ENCODE measurements around the gene MYO7B.

Gene MYO7B

DNA sequence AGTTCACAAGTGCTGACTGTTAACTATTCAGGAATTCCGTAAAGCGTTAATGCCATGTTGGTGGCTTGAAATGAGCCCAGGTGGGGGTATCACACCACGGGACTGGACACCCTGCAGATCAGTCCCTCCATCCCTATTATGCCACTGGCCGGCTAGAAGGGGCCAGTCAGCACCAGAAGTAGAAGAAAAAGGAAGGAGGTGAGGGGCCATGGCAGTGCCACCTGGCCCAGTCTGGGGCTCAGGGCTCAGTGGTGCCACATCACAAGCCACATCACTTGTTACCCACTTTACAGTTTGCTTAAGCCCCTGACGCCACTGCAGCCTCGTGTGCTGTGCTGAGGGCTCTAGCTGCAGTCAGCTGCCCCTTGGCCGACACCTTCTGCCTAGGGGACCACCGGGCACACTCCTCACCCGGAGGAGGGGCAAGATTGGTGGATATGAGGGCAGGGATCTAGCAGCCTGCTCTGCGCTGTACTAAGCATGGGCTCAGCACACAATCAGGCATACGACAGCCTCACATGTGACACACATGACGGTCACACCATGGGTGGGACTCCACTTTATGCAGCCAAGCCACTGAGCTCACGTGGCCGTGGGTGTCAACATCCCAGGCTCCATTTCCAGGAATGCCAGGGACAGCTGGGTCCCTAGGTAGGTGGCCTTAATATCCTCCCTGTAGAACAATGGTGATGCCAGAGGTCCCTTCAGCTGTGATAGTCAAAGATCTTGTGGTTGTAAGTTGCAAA lies 136.2 kb downstream of the MYO7B start:
- Histone ChIP-seq H3K4me1 (ENCODE audit: control insufficient read depth in 1 of 2, insufficient read depth in 2 of 2, low read length in 2 of 2) (peaks cover 0 to 27% of the 10 kb centered on the region in 2 donors), H3K27me3 (ENCODE audit: low read depth, low read length) (peaks cover 9% of the 10 kb centered on the region), H3K4me3 (ENCODE audit: low read depth in 1 of 2, low read length in 2 of 2) (peak overlapping the region in 1 of 2 donors; percentile 95), H3K27ac (ENCODE audit: low read length) (peak overlapping the region; percentile 21), H3K9me3 (ENCODE audit: control insufficient read depth in 1 of 2, low read length in 2 of 2) (no peaks in the 10 kb centered on the region), H3K36me3 (ENCODE audit: control insufficient read depth in 1 of 2, insufficient read depth in 2 of 2, low read length in 2 of 2) (no peaks in the 10 kb centered on the region)

DNA sequence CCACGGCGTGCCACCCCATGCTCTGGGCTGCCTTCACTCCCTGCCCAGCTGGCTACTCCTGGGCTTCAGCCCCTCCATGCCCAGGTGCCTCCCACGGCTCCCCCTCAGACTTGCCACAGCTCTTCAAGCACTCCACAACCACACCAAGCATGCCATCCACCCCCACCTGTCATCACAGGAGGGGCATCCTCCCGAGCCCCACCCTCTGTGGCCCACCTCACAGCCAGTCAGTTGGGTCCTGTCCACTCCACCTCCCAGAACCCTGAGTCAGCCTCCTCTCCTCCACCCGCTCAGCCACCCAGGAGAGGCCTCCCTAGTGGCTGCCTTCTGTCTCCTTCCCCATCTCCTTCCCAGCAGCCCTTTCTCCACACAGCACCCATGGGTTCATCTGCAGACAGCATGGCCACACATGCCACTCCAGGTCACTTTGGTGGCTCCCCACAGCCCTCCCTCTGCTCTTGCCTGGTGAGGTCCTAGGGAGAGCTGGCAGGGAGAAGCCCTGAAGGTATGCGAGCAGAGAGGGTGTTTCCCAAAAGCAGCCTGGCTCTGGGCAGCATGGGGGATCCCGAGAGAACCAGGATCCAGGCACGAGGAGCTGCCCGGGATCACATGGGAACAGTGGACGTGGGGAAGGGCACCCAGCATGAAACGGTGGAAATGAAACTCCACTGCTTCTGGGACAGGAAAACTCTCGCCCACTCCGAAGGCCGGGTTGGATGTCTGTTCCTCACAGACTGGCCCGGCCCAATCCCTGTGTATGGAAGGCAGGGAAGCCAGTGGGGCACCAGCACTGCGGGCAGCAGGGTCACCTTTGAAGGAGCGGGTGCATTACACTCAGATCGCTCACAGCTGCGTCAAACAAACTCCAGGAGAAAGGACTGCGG lies 137.1 kb downstream of the MYO7B start:
- H3K4me1 ChIP-seq (ENCODE audit: control insufficient read depth in 1 of 2, insufficient read depth in 2 of 2, low read length in 2 of 2): peaks cover 0 to 33% of the 10 kb centered on the region in 2 donors
- H3K4me3 ChIP-seq (ENCODE audit: low read depth in 1 of 2, low read length in 2 of 2): peak overlapping the region; percentile 70 to 95
- H3K27ac ChIP-seq (ENCODE audit: low read length): peak overlapping the region; percentile 65
- no peaks in the 10 kb centered on the region for H3K9me3 ChIP-seq (ENCODE audit: control insufficient read depth in 1 of 2, low read length in 2 of 2)
- no peaks in the 10 kb centered on the region for H3K36me3 ChIP-seq (ENCODE audit: control insufficient read depth in 1 of 2, insufficient read depth in 2 of 2, low read length in 2 of 2)
- peaks cover 9% of the 10 kb centered on the region for H3K27me3 ChIP-seq (ENCODE audit: low read depth, low read length)

DNA sequence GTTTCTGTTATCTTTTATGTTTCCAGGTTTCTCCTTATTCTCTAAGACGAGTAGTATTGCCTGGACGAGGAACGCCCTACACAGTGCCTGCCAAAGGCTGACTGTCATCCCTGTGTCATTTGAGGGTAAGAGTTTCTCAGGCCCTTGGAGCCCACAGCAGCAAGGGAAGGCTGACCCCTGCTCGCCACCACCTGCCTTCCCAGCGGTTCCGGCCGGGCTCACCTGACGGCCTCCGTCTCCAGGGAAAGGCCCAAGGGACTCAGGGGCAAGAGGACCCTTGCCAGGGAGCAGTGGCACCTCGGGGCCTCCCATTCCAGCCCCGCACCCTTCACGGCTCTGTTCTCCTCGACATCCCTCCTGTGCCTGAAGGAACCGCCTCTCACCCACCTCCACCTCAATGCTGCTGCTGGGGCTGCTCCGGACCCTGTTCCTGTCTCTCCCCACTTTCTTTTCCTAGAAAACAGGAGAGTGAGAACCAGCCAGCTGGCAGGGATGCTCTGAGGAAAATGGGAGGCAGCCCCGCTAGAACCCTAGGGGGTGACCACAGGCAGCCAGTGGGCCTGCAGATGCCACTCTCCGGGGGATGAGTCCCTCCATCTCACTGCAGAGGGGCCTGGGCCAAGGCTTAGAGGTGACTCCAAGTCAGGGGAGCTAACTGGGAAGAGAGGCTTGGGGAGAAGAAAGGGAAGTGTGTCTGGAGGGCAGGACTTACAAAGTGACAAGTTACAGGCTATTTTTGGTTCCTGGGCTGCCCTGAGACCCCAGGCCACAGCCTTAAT lies 138.0 kb downstream of the MYO7B start:
- peaks cover 9% of the 10 kb centered on the region for H3K27me3 ChIP-seq (ENCODE audit: low read depth, low read length)
- H3K36me3 ChIP-seq (ENCODE audit: control insufficient read depth in 1 of 2, insufficient read depth in 2 of 2, low read length in 2 of 2): no peaks in the 10 kb centered on the region
- no peaks in the 10 kb centered on the region for H3K9me3 ChIP-seq (ENCODE audit: control insufficient read depth in 1 of 2, low read length in 2 of 2)
- H3K4me1 ChIP-seq (ENCODE audit: control insufficient read depth in 1 of 2, insufficient read depth in 2 of 2, low read length in 2 of 2): peaks cover 0 to 33% of the 10 kb centered on the region in 2 donors
- peak overlapping the region; percentile 70 to 95 for H3K4me3 ChIP-seq (ENCODE audit: low read depth in 1 of 2, low read length in 2 of 2)
- peak overlapping the region; percentile 75 for H3K27ac ChIP-seq (ENCODE audit: low read length)

DNA sequence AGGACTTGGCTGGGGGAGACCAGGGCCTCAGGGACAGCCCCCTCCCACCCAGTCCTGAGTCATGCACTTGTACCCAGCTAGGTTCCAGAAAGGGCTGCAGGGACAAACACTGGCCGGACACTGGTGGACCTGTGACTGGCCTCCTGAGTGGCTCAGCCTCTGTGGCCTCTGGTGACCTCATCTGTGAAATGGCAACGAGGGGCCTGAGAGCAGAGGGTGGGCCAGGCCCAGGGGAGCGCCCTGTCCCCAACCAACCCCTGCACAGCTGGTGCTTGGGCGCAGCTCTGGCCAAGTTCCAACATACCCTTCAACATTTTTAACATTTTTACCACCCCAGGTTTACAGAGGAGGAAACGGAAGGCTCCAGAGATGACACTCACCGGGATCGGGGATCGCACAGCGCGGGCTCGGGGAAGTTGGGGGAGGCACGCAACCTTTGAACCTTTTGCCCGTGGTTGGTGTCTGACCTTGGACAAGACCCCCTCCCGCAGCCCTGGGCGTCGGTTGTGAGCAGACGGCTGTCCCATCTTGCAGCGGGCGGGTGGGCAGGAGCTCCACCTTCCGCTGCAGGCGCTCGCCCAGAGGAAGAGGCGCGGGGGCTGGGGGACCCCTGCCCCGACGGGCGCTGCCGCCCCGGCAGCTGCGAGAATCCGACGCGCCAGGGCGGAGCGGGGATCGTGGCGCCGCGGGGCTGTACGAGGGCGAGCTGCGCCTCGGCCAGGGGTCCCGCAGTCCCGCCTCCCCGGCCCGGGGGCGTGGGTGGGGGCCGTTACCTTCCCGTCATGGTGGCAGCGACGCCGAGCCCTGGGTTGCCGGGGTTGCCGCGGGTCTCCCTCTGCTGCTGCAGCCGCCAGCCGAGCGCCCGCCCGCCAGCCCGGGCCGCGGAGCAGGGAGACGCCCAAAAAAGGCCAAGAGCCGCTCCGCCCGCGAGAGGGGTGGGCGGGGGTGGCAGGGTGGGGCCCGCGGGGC lies 139.0 kb downstream of the MYO7B start:
- no peaks in the 10 kb centered on the region for H3K36me3 ChIP-seq (ENCODE audit: control insufficient read depth in 1 of 2, insufficient read depth in 2 of 2, low read length in 2 of 2)
- no peaks in the 10 kb centered on the region for H3K9me3 ChIP-seq (ENCODE audit: control insufficient read depth in 1 of 2, low read length in 2 of 2)
- H3K27me3 ChIP-seq (ENCODE audit: low read depth, low read length): peaks cover 9% of the 10 kb centered on the region
- peaks cover 0 to 33% of the 10 kb centered on the region in 2 donors for H3K4me1 ChIP-seq (ENCODE audit: control insufficient read depth in 1 of 2, insufficient read depth in 2 of 2, low read length in 2 of 2)
- H3K27ac ChIP-seq (ENCODE audit: low read length): peak overlapping the region; percentile 75
- peak overlapping the region; percentile 70 to 95 for H3K4me3 ChIP-seq (ENCODE audit: low read depth in 1 of 2, low read length in 2 of 2)

DNA sequence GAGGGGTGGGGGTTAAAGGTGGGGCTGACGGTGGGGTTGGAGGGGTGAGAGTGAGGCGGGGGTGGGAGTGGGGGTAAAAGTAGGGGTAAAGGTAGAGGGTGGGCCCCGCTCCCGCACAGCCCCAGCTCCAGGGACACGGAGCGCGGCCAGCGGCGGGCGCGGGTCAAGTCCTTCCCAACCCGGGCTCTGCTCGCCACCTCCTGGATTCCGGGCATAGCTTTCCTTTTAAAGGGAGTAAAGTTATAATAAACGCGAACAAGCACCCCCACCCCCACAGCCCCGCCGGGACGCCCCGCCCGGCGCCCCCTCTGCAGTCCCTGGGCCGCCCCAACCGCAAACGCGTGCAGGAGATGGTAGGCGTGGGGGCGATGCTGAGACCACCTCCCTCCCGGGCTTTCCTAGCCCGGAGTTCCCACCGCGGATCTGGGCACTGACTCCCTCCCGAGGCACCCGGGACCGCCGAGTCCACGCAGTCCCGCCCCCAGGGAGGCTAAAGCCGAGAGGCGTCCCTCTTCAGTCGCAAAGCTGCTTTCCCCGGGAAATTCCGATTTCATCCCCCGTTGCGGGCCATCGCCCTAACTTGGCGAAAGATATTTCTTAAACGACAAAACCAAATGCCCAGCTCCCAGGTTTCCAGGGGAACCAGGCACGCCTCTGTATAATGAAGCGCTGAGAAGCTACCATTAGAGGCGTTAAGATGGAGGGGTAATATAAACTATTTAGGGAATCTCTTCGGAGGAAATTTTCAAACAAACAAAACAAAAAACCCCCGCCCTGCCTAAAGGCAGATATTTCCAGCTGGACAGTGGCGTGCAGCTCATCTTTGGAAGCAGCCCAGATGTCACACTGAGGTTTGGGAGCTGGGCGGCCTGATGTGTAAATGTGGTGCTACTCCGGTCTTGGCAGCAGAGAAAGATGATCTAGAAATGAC lies 140.1 kb downstream of the MYO7B start, which contains the start of gene LIMS2:
Gene LIMS2, minus strand, starts transcription at position 200 of the 931 bp plus-strand sequence. CDS start 506 bp downstream, outside the sequence.
- H3K27ac ChIP-seq (ENCODE audit: low read length): peak within 1 kb of the TSS; percentile 75
- no peaks in the 10 kb centered on the region for H3K9me3 ChIP-seq (ENCODE audit: control insufficient read depth in 1 of 2, low read length in 2 of 2)
- no peaks in the 10 kb centered on the region for H3K36me3 ChIP-seq (ENCODE audit: control insufficient read depth in 1 of 2, insufficient read depth in 2 of 2, low read length in 2 of 2)
- H3K4me1 ChIP-seq (ENCODE audit: control insufficient read depth in 1 of 2, insufficient read depth in 2 of 2, low read length in 2 of 2): peaks cover 0 to 33% of the 10 kb centered on the region in 2 donors
- peaks cover 9% of the 10 kb centered on the region for H3K27me3 ChIP-seq (ENCODE audit: low read depth, low read length)
- H3K4me3 ChIP-seq (ENCODE audit: low read depth in 1 of 2, low read length in 2 of 2): peak within 1 kb of the TSS; percentile 70 to 95

DNA sequence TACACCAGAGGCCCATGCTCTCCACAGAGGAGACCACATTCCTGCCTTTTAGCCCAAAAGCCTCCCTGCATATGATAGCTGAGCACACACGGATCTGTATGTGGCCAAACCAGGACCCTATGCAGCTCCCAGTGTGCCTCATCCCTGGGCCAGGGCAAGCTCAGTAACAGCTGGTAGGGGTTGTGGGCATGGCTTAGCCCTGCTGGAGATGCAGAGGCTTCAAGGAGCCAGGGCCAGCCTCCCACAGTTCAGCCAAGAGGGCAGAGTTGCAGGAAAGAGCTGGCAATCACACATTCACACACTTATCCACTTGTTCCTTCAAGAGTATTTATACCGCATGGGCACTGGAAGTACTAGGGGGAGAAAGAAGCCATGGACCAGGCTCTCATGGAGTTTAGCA lies 141.4 kb downstream of the MYO7B start:
- peaks cover 9% of the 10 kb centered on the region for H3K27me3 ChIP-seq (ENCODE audit: low read depth, low read length)
- H3K4me3 ChIP-seq (ENCODE audit: low read depth in 1 of 2, low read length in 2 of 2): no peak overlapping the region
- peaks cover 0 to 37% of the 10 kb centered on the region in 2 donors for H3K4me1 ChIP-seq (ENCODE audit: control insufficient read depth in 1 of 2, insufficient read depth in 2 of 2, low read length in 2 of 2)
- no peaks in the 10 kb centered on the region for H3K9me3 ChIP-seq (ENCODE audit: control insufficient read depth in 1 of 2, low read length in 2 of 2)
- H3K27ac ChIP-seq (ENCODE audit: low read length): no peak overlapping the region
- H3K36me3 ChIP-seq (ENCODE audit: control insufficient read depth in 1 of 2, insufficient read depth in 2 of 2, low read length in 2 of 2): no peaks in the 10 kb centered on the region

DNA sequence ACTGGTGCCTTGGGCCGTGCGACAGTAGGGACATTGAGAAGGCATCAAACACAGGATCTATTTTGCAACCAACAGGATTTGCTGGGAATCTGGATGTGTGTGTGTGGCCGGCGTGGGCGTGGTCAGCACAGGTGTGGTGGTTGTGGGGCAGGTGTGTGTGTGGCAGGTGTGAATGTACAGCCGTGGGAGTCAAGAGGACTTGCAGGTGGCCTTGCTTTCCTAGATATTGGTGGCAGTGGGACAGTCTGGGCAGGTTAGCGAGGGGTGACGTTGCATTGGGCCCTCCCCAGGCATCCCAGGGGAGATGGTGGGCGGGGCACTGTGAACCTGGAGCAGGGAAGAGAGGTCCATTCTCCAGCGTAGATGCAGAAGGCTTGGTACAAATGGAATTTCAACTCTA lies 143.0 kb downstream of the MYO7B start:
- H3K9me3 ChIP-seq (ENCODE audit: control insufficient read depth in 1 of 2, low read length in 2 of 2): no peaks in the 10 kb centered on the region
- no peak overlapping the region for H3K27ac ChIP-seq (ENCODE audit: low read length)
- peaks cover 0 to 39% of the 10 kb centered on the region in 2 donors for H3K4me1 ChIP-seq (ENCODE audit: control insufficient read depth in 1 of 2, insufficient read depth in 2 of 2, low read length in 2 of 2)
- peaks cover 9% of the 10 kb centered on the region for H3K27me3 ChIP-seq (ENCODE audit: low read depth, low read length)
- H3K36me3 ChIP-seq (ENCODE audit: control insufficient read depth in 1 of 2, insufficient read depth in 2 of 2, low read length in 2 of 2): no peaks in the 10 kb centered on the region
- H3K4me3 ChIP-seq (ENCODE audit: low read depth in 1 of 2, low read length in 2 of 2): no peak overlapping the region

DNA sequence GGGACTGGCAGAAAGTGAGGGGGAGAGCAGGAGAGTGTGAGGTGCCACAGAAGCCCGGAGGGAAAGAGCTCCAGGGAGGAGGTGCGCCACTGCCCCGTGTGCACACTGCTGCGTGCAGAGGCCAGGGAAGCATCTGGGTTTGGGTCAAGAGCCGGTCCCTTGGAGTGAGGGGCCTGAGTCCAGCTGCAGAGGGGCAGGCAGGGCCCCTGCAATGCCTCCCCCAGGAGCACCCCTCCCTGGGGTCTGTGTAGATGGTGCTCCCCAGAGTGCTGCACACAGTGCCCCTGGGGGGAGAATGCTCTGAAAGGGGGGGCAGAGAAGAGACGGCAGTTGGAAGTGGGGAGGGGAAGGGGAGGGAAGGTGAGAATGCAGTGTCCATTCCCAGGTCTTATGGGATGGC lies 143.5 kb downstream of the MYO7B start:
- Histone ChIP-seq H3K36me3 (ENCODE audit: control insufficient read depth in 1 of 2, insufficient read depth in 2 of 2, low read length in 2 of 2) (no peaks in the 10 kb centered on the region), H3K4me1 (ENCODE audit: control insufficient read depth in 1 of 2, insufficient read depth in 2 of 2, low read length in 2 of 2) (peaks cover 0 to 39% of the 10 kb centered on the region in 2 donors), H3K27ac (ENCODE audit: low read length) (no peak overlapping the region), H3K27me3 (ENCODE audit: low read depth, low read length) (peaks cover 9% of the 10 kb centered on the region), H3K9me3 (ENCODE audit: control insufficient read depth in 1 of 2, low read length in 2 of 2) (no peaks in the 10 kb centered on the region), H3K4me3 (ENCODE audit: low read depth in 1 of 2, low read length in 2 of 2) (no peak overlapping the region)

DNA sequence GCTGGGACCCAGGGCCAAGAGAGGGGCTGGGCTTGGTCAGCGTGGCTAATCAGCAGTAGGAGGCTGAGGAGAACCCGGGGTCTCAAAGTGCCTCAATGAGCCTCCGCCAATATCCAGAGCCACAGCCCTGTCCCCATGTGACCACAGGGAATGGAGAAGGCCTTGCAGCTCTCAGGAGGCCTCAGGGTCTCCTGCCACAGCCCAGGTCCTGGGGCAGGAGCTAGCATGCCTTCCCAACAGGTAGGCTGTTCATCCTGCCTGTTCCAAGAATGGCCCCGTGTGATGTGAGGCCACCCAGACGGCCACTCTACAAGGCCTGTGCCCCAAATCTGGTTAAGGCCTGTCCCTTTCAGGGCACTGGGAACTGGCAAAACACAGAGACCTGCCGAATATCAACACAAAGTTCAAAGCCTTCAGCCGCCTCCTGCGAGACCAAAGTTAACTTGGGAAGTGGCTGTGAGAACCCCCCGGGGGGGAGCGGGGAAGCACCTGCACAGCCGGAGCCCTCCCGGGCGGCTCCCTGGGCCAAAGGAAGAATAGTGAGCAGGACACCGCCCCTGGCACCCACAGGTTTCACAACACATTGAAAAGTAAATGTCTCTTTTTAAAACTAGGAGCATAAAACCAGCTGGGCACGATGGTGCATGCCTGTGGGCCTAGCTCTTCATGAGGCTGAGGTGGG lies 144.3 kb downstream of the MYO7B start:
- H3K27ac ChIP-seq (ENCODE audit: low read length): no peak overlapping the region
- no peak overlapping the region for H3K4me3 ChIP-seq (ENCODE audit: low read depth in 1 of 2, low read length in 2 of 2)
- H3K9me3 ChIP-seq (ENCODE audit: control insufficient read depth in 1 of 2, low read length in 2 of 2): no peaks in the 10 kb centered on the region
- peaks cover 0 to 39% of the 10 kb centered on the region in 2 donors for H3K4me1 ChIP-seq (ENCODE audit: control insufficient read depth in 1 of 2, insufficient read depth in 2 of 2, low read length in 2 of 2)
- no peaks in the 10 kb centered on the region for H3K36me3 ChIP-seq (ENCODE audit: control insufficient read depth in 1 of 2, insufficient read depth in 2 of 2, low read length in 2 of 2)
- H3K27me3 ChIP-seq (ENCODE audit: low read depth, low read length): peaks cover 6% of the 10 kb centered on the region

Measured in muscle layer of duodenum (tissue), 2 donors.